ENCODE measurements around the gene TERF2IP.

- TF ChIP-seq POLR2A (IDR thresholded peaks at IDR 0.05) (no peak), CTCF (IDR thresholded peaks at IDR 0.05) (no peak)
These were observed 10.6 kb downstream of the TERF2IP start for GRCh38 chr16:75658175-75658574.
